Rectal smooth muscle tissue (tissue), 1 donor: ENCODE measurements around the gene HDAC4.

Experiments
- H3K27ac ChIP-seq: one replicate; pipeline ENCODE4 v1.7.0; 2013; ENCODE audit warnings: low read depth, low read length, inconsistent platforms
- H3K27me3 ChIP-seq: one replicate; pipeline ENCODE4 v1.7.0; 2013; ENCODE audit warnings: low read length; ENCODE audit not compliant: control insufficient read depth, insufficient read depth
- H3K36me3 ChIP-seq: one replicate; pipeline ENCODE4 v1.7.0; 2013; ENCODE audit warnings: low read length; ENCODE audit not compliant: control insufficient read depth, insufficient read depth
- H3K4me1 ChIP-seq: one replicate; pipeline ENCODE4 v1.7.0; 2013; ENCODE audit warnings: low read length; ENCODE audit not compliant: control insufficient read depth, insufficient read depth
- H3K4me3 ChIP-seq: one replicate; pipeline ENCODE4 v1.7.0; 2013; ENCODE audit warnings: low read length
- H3K9ac ChIP-seq: one replicate; pipeline ENCODE4 v1.7.0; 2013; ENCODE audit warnings: low read length

Gene HDAC4

GRCh38 chr2:239339241-239339640, 61.6 kb downstream of the HDAC4 start:
- Histone ChIP-seq H3K9ac (no peak overlapping the region), H3K27me3 (no peaks in the 10 kb centered on the region), H3K36me3 (no peaks in the 10 kb centered on the region), H3K4me3 (no peak overlapping the region), H3K27ac (peak overlapping the region; percentile 23), H3K4me1 (peaks cover 25% of the 10 kb centered on the region)

GRCh38 chr2:239337877-239338484, 62.8 kb downstream of the HDAC4 start:
- no peaks in the 10 kb centered on the region for H3K36me3 ChIP-seq
- H3K27ac ChIP-seq: peak overlapping the region; percentile 73
- H3K4me1 ChIP-seq: peaks cover 23% of the 10 kb centered on the region
- no peak overlapping the region for H3K9ac ChIP-seq
- H3K27me3 ChIP-seq: no peaks in the 10 kb centered on the region
- peak overlapping the region; percentile 16 for H3K4me3 ChIP-seq

GRCh38 chr2:239337122-239337876, 63.5 kb downstream of the HDAC4 start:
- H3K36me3 ChIP-seq: no peaks in the 10 kb centered on the region
- H3K27ac ChIP-seq: peak overlapping the region; percentile 73
- H3K9ac ChIP-seq: no peak overlapping the region
- peaks cover 25% of the 10 kb centered on the region for H3K4me1 ChIP-seq
- H3K27me3 ChIP-seq: no peaks in the 10 kb centered on the region
- H3K4me3 ChIP-seq: no peak overlapping the region

- no peaks in the 10 kb centered on the region for H3K27me3 ChIP-seq
- peak overlapping the region; percentile 37 for H3K9ac ChIP-seq
- peaks cover 52% of the 10 kb centered on the region for H3K4me1 ChIP-seq
- H3K27ac ChIP-seq: peak overlapping the region; percentile 98
- peak overlapping the region; percentile 32 for H3K4me3 ChIP-seq
- H3K36me3 ChIP-seq: no peaks in the 10 kb centered on the region
Measured at GRCh38 chr2:239331560-239331959, 69.3 kb downstream of the HDAC4 start.

- H3K27me3 ChIP-seq: no peaks in the 10 kb centered on the region
- H3K4me1 ChIP-seq: peaks cover 51% of the 10 kb centered on the region
- no peak overlapping the region for H3K9ac ChIP-seq
- no peaks in the 10 kb centered on the region for H3K36me3 ChIP-seq
- H3K27ac ChIP-seq: peak overlapping the region; percentile 98
- no peak overlapping the region for H3K4me3 ChIP-seq
Measured at GRCh38 chr2:239330836-239331235, 70.0 kb downstream of the HDAC4 start.

GRCh38 chr2:239329972-239330572, 70.7 kb downstream of the HDAC4 start:
- Histone ChIP-seq H3K27me3 (no peaks in the 10 kb centered on the region), H3K9ac (no peak overlapping the region), H3K27ac (peak overlapping the region; percentile 98), H3K4me1 (peaks cover 48% of the 10 kb centered on the region), H3K36me3 (no peaks in the 10 kb centered on the region), H3K4me3 (peak overlapping the region; percentile 14)

- Histone ChIP-seq H3K4me1 (peaks cover 49% of the 10 kb centered on the region), H3K36me3 (no peaks in the 10 kb centered on the region), H3K4me3 (no peak overlapping the region), H3K9ac (no peak overlapping the region), H3K27me3 (no peaks in the 10 kb centered on the region), H3K27ac (peak overlapping the region; percentile 98)
Measured at GRCh38 chr2:239329284-239329971, 71.4 kb downstream of the HDAC4 start.

- Histone ChIP-seq H3K4me3 (no peak overlapping the region), H3K4me1 (peaks cover 57% of the 10 kb centered on the region), H3K9ac (no peak overlapping the region), H3K27ac (peak overlapping the region; percentile 98), H3K36me3 (no peaks in the 10 kb centered on the region), H3K27me3 (no peaks in the 10 kb centered on the region)
Measured at GRCh38 chr2:239328351-239329191, 72.2 kb downstream of the HDAC4 start.

GRCh38 chr2:239327536-239328350, 73.1 kb downstream of the HDAC4 start:
- Histone ChIP-seq H3K27ac (peak overlapping the region; percentile 98), H3K4me1 (peaks cover 58% of the 10 kb centered on the region), H3K9ac (peak overlapping the region; percentile 6), H3K36me3 (no peaks in the 10 kb centered on the region), H3K27me3 (no peaks in the 10 kb centered on the region), H3K4me3 (no peak overlapping the region)

GRCh38 chr2:239326831-239327535, 73.8 kb downstream of the HDAC4 start:
- H3K4me1 ChIP-seq: peaks cover 63% of the 10 kb centered on the region
- H3K9ac ChIP-seq: no peak overlapping the region
- peak overlapping the region; percentile 98 for H3K27ac ChIP-seq

GRCh38 chr2:239324456-239324855, 76.4 kb downstream of the HDAC4 start:
- Histone ChIP-seq H3K27me3 (no peaks in the 10 kb centered on the region), H3K9ac (no peak overlapping the region), H3K27ac (peak overlapping the region; percentile 98), H3K4me1 (peaks cover 44% of the 10 kb centered on the region), H3K36me3 (no peaks in the 10 kb centered on the region), H3K4me3 (no peak overlapping the region)

More at GRCh38 chr2:239326831-239327535, 73.8 kb downstream of the HDAC4 start:
- no peaks in the 10 kb centered on the region for H3K27me3 ChIP-seq
- H3K36me3 ChIP-seq: no peaks in the 10 kb centered on the region
- H3K4me3 ChIP-seq: peak overlapping the region; percentile 9
